ENCODE measurements around the gene GLS2.

GLS2 gene

DNA sequence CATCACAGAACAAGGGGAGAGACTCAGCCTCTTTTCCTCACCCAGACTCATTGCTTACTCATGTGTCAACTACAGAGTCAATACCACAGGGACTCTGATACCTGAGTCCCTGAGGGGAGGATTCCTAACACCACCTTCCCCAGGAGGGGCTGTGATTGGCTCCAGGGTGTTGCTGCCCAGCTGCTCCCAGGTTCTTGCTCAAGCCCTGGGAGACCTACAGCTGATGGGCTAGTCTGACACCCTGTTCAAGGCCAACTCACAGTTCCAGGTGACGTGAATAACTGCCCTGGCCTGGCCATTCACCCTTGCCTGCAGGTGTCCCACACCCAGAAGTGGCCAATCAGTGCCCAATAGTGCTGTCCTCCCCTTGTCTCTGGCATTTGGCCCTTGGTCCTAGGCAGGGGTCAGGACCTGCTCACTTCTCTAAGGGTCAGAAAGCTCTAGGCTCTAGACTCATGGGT, 11.0 kb downstream of the GLS2 start:
- H3K4me1 ChIP-seq (ENCODE audit: insufficient read depth, low read length) = no peaks in the 10 kb centered on the region
- no peak overlapping the region for H3K9ac ChIP-seq (ENCODE audit: low read depth, low read length)
- H3K9me3 ChIP-seq (ENCODE audit: control insufficient read depth, insufficient read depth, low read length) = no peaks in the 10 kb centered on the region

DNA sequence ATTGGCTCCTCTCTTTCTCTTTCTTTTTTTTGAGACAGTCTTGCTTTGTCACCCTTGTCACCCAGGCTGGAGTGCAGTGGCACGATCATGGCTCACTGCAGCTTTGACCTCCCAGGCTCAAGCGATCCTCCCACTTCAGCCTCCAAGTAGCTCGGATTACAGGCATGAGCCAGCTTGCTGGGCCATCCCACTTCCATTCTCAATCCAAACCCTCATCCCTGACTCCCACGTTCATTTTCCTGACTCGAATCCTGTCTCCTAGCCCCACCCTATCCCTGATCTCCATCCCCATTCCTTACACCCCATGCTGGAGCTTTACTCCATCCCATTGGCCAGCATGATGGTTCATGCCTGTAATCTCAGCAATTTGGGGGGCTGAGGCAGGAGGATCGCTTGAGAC, 11.8 kb downstream of the GLS2 start:
- no peak overlapping the region for H3K9ac ChIP-seq (ENCODE audit: low read depth, low read length)

More for the DNA sequence above, 11.0 kb downstream of the GLS2 start:
- peaks cover 4% of the 10 kb centered on the region; the same call in 1 of the 2 replicates for H3K36me3 ChIP-seq (ENCODE audit: insufficient read depth, low read length)

DNA sequence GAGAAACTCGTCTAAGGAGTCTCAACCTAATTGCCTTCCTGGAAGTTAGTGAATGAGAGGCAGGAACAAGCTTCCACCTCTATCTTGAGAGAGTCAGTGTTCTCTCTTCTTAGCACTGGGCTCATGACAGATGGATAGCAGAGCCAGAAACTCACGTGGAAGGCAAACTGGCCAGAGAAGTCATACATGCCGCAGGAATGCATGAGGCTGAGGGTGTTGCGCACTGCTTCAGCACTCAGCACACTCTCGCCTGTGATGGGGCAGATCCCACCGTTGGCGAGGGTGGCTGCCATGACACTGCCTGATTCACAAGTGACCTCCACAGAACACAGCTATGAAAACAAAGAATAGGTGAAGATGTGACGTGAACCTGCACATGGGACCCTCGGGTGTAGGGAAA, 13.6 kb downstream of the GLS2 start:
- no peaks in the 10 kb centered on the region for H3K4me1 ChIP-seq (ENCODE audit: insufficient read depth, low read length)
- H3K9ac ChIP-seq (ENCODE audit: low read depth, low read length) = no peak overlapping the region
- H3K9me3 ChIP-seq (ENCODE audit: control insufficient read depth, insufficient read depth, low read length) = no peaks in the 10 kb centered on the region
- peaks cover 5% of the 10 kb centered on the region; the same call in 1 of the 2 replicates for H3K36me3 ChIP-seq (ENCODE audit: insufficient read depth, low read length)

More for the DNA sequence above, 11.8 kb downstream of the GLS2 start:
- no peaks in the 10 kb centered on the region for H3K4me1 ChIP-seq (ENCODE audit: insufficient read depth, low read length)
- peaks cover 5% of the 10 kb centered on the region; the same call in 1 of the 2 replicates for H3K36me3 ChIP-seq (ENCODE audit: insufficient read depth, low read length)
- no peaks in the 10 kb centered on the region for H3K9me3 ChIP-seq (ENCODE audit: control insufficient read depth, insufficient read depth, low read length)

DNA sequence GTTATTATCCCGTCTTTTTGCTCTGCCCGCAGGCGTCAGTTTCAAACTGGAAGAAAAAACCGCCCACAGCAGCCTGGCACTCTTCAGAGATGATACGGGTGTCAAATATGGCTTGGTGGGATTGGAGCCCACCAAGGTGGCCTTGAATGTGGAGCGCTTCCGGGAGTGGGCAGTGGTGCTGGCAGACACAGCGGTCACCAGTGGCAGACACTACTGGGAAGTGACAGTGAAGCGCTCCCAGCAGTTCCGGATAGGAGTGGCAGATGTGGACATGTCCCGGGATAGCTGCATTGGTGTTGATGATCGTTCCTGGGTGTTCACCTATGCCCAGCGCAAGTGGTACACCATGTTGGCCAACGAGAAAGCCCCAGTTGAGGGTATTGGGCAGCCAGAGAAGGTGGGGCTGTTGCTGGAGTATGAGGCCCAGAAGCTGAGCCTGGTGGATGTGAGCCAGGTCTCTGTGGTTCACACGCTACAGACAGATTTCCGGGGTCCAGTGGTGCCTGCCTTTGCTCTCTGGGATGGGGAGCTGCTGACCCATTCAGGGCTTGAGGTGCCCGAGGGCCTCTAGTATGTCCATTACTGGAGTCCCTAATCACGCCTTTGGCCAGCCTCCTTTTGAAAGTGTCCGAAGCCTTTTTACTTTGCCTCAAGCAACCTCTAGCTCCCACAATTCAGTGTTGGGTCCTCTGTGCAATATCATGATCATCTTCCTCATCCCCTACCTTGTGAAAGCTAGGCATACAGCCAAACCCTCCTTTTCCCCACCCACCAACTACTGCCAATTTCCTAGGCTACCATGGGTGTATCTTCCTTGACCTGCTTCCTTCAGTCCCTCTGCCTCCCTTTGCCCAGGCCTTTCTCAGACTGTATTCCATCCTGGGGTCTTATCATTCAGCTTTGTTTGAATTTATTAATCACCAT, 18.7 kb downstream of the GLS2 start:
- peaks cover 5% of the 10 kb centered on the region; the same call in 1 of the 2 replicates for H3K36me3 ChIP-seq (ENCODE audit: insufficient read depth, low read length)
- peak overlapping the region; percentile 98 for H3K9ac ChIP-seq (ENCODE audit: low read depth, low read length)
- no peaks in the 10 kb centered on the region for H3K9me3 ChIP-seq (ENCODE audit: control insufficient read depth, insufficient read depth, low read length)
- no peaks in the 10 kb centered on the region; the same call in 1 of the 2 replicates for H3K4me1 ChIP-seq (ENCODE audit: insufficient read depth, low read length)

DNA sequence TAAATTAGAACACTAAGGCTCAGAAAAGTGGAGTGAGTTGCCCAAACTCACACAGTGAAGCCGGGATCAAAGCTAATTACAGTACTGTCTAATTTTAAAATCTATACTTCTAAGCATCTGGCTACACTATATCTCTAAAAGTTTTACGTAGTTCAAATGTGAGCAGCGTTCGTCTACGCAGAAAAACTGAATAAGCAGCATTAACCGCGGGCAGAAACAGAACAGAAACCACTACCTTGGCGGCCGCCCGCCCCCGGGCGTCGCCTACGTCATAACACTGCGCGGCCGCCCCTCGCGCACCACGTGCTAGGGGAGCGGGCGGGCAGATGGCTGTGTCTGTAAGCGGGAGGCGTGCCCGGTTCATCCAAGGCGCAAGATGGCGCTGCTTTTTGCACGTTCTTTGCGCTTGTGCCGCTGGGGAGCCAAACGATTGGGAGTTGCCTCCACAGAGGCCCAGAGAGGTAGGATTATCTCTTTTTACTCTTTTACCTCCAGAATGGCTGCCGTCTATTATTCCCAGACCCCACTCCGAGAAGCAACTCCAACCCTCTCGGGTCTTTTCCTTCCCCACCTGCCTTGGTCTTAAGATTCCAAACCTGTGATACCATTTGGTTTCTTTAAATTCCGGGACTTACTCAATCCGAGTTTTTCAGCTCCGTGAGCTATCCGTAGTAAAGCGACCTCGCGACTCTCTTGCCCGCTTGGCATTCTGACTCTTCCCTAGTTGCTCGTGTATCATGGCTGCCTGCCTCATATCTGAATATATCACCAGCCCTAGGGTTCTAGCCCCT, 19.6 kb downstream of the GLS2 start, which contains the start of gene SPRYD4:
Gene SPRYD4, plus strand, starts transcription at position 363 of the 791 bp plus-strand sequence. Its CDS starts 14 bp downstream, at position 377.
- H3K36me3 ChIP-seq (ENCODE audit: insufficient read depth, low read length) = peaks cover 4% of the 10 kb centered on the region; the same call in 1 of the 2 replicates
- H3K9ac ChIP-seq (ENCODE audit: low read depth, low read length) = peak within 1 kb of the TSS; percentile 98
- H3K9me3 ChIP-seq (ENCODE audit: control insufficient read depth, insufficient read depth, low read length) = no peaks in the 10 kb centered on the region
- peaks cover 4% of the 10 kb centered on the region; the same call in 1 of the 2 replicates for H3K4me1 ChIP-seq (ENCODE audit: insufficient read depth, low read length)

DNA sequence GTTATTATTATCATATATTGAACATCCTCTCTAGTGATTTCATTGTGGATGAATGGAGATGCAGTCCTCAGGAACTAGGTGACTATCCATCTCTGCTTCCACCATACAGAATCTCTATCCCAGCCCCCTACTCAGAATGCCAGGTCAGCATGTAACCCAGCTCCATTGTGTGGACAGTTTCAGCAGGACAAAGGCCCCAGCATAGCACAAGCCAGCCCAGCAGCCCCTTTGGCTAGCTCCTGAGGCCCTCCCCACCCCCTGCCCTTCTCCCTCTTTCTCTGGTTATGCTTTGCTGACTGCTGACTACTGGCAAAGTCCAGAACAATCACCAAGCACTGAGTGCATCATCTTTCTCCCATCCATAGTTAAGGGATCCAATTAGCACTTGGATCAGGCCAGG, 25.4 kb downstream of the GLS2 start:
- Histone ChIP-seq H3K4me1 (ENCODE audit: insufficient read depth, low read length) (peaks cover 4% of the 10 kb centered on the region; the same call in 1 of the 2 replicates), H3K36me3 (ENCODE audit: insufficient read depth, low read length) (no peaks in the 10 kb centered on the region), H3K9me3 (ENCODE audit: control insufficient read depth, insufficient read depth, low read length) (no peaks in the 10 kb centered on the region), H3K9ac (ENCODE audit: low read depth, low read length) (no peak overlapping the region)

DNA sequence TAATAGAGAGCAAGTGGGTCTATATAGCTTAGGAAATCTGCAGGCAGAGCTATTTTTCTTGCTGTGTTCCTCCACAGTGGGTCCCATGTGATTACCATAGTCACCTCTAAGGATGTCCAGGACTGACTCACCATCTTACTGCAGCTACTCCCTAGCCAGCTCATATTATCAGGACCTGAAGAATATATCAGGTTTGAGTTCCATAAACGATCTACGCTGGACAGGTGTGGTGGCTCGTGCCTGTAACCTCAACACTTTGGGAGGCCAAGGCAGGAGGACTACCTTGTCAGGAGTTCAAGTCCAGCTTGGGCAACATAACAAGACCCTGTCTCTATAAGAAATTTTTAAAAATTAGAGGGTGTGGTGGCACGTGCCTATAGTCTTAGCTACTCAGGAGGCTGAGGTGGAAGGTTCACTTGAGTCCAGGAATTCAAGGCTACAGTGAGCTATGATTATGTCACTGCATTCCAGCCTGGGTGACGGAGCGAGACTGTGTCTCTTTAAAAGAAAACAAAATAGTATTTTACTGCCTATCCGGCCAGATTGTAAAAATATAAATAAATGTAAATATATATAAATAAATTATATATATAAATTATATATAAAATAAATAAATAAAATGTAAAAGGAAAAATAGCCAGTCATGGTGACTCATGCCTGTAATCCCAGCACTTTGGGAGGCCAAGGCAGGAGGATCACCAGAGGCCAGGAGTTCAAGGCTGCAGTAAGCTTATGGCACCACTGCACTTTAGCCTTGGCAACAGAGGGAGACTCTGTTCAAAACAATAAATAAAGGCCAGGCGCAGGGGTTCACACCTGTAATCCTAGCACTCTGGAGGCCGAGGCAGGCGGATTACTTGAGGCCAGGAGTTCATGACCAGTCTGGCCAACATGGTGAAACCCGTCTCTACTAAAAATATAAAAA, 26.5 kb downstream of the GLS2 start:
- H3K4me1 ChIP-seq (ENCODE audit: insufficient read depth, low read length) = peaks cover 4% of the 10 kb centered on the region; the same call in 1 of the 2 replicates
- no peaks in the 10 kb centered on the region for H3K9me3 ChIP-seq (ENCODE audit: control insufficient read depth, insufficient read depth, low read length)
- no peaks in the 10 kb centered on the region for H3K36me3 ChIP-seq (ENCODE audit: insufficient read depth, low read length)
- H3K9ac ChIP-seq (ENCODE audit: low read depth, low read length) = no peak overlapping the region

DNA sequence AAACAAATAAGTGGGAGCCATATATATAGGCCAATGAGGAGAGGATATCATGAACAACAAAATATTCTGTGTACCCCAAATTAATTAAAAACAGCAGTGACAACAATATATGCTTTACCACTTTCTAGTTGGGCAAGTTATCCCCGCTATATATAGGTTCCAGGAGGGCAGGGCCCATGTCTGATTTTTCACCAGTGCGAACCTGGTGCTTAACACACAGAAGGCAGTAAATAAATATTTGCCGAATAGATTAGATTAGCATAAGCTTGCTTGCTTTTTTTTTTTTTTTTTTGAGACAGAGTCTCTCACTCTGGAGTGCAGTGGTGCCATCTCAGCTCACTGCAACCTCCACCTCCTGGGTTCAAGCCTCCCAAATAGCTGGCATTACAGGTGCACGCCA, 30.1 kb downstream of the GLS2 start:
- no peaks in the 10 kb centered on the region for H3K36me3 ChIP-seq (ENCODE audit: insufficient read depth, low read length)
- no peak overlapping the region for H3K9ac ChIP-seq (ENCODE audit: low read depth, low read length)
- no peaks in the 10 kb centered on the region for H3K4me1 ChIP-seq (ENCODE audit: insufficient read depth, low read length)
- H3K9me3 ChIP-seq (ENCODE audit: control insufficient read depth, insufficient read depth, low read length) = no peaks in the 10 kb centered on the region

DNA sequence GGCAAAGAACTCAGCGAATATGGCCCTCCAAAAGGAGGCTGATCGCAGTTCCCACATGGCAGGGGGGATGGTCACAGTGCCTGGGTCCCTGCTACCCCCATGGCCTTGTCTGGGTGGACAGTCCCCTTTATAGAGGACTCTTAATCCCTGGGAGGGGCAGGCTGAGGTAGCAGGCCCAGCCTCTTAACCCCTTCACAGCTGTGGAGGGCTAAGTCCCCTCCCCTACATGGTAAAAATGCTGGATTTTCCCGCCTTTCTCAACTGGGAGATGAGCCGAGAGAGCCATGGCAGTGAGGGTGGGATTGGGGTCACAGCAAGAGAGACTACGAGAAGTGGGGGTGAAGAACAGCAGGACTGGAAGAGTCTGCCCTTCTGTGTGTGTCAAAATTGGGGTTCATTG, 33.4 kb downstream of the GLS2 start, which contains the start of gene MIP:
Gene MIP, minus strand, starts transcription at position 101 of the 400 bp plus-strand sequence. Its CDS starts 44 bp downstream, at position 57.
- no peak within 1 kb of the TSS for H3K9ac ChIP-seq (ENCODE audit: low read depth, low read length)
- no peaks in the 10 kb centered on the region for H3K4me1 ChIP-seq (ENCODE audit: insufficient read depth, low read length)
- H3K9me3 ChIP-seq (ENCODE audit: control insufficient read depth, insufficient read depth, low read length) = no peaks in the 10 kb centered on the region
- no peaks in the 10 kb centered on the region for H3K36me3 ChIP-seq (ENCODE audit: insufficient read depth, low read length)

DNA sequence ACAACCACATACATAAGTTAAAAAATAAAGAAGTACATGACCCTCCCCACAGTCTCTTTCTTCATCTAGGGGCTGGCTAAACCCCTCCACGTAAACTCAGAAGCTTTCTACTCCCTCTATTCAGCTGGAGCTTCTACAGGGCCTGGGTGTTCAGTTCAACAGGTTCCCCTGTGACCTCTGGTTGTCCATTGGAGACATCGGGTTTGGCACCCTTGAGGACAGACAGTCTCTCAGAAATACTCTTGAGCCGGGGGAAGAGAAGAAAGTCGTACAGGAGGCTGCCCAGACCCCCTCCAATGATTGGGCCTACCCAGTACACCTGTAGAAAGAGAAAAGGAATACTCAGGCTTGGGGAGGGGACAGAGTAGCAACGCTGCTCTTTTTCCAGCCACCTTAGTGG, 36.8 kb downstream of the GLS2 start:
- Histone ChIP-seq H3K36me3 (ENCODE audit: insufficient read depth, low read length) (no peaks in the 10 kb centered on the region), H3K9ac (ENCODE audit: low read depth, low read length) (no peak overlapping the region), H3K9me3 (ENCODE audit: control insufficient read depth, insufficient read depth, low read length) (no peaks in the 10 kb centered on the region), H3K4me1 (ENCODE audit: insufficient read depth, low read length) (no peaks in the 10 kb centered on the region)

DNA sequence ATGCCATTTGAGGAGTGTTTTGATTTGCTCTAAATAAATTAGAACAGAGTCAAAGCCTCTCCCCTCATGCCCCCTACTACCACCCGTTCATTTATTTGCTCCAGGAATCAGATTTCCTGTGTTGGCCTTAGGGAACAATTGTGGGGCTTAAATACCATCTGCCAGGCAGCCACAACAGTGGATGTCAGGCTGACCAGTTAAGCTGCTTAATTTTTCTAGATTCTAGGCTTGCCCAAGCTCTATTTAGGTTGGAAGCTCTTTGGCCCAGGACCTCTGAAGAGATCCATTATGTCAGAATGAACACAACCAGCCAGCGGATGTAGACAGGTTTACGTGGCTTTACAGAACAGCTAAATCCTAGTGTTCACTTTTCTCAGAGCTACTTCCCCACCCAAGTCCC, 37.7 kb downstream of the GLS2 start:
- no peaks in the 10 kb centered on the region for H3K4me1 ChIP-seq (ENCODE audit: insufficient read depth, low read length)
- H3K9ac ChIP-seq (ENCODE audit: low read depth, low read length) = no peak overlapping the region
- no peaks in the 10 kb centered on the region for H3K9me3 ChIP-seq (ENCODE audit: control insufficient read depth, insufficient read depth, low read length)
- H3K36me3 ChIP-seq (ENCODE audit: insufficient read depth, low read length) = no peaks in the 10 kb centered on the region

DNA sequence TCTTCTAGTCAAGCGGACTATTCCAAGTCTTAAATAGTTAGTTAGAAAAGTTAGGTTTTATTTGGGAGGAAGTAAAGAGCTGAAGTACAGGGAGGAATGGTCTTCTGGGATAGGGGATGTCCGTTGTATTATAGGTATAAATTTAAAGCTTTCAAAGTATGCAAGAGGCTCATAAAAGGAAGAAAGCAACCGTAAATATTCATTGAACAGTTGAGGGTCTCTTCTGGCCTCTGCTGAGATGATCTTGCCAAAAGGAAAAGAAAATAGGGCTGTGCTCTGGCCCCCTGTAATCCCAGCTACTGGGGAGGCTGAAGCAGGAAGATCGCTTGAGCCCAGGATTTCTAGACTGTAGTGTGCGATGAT, 38.4 kb downstream of the GLS2 start:
- Histone ChIP-seq H3K36me3 (ENCODE audit: insufficient read depth, low read length) (no peaks in the 10 kb centered on the region), H3K9ac (ENCODE audit: low read depth, low read length) (peak overlapping the region; percentile 76), H3K9me3 (ENCODE audit: control insufficient read depth, insufficient read depth, low read length) (0 out of 2 replicates have a peak, but pooled peaks cover 4% of the 10 kb centered on the region), H3K4me1 (ENCODE audit: insufficient read depth, low read length) (no peaks in the 10 kb centered on the region)

DNA sequence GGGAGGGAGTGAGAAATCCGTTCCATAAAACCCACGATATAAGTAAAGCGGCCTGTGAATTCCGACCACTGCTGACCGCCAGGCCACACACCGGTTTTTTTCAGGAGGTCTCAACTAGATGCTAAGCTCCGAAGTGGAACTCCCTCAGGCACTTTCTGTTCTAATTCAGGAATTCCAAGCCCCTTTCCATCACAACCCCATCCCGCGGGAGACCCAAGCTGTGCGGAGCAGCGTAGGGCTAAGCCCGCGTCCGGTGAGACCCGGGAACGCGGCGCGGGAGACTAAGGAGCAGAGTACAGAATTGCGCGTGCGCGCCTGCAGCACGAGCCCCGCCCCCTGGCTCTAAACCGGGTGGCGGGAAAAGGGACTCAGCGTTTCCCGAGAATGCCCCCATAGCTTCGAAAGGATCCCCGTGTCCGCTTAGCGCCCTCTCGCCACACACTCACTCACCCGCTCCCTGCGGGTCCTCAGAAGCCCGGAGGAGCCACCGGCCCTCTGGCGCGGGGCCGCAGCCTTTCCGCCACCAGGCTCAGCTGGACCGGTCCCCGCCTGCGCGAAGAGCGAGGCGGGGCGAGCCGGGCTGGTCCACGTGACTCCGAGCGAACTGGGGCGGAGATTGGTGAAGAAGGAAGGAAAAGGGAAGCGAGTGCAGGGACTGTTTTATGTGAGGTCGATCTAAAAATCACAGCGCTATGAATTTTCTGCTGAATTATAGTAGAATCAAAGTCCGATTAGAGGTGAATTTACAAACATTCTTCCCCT, 38.9 kb downstream of the GLS2 start, which contains the start of gene TIMELESS:
Gene TIMELESS, minus strand, starts transcription at position 567 of the 762 bp plus-strand sequence. CDS start 15,256 bp downstream, outside the sequence.
- Histone ChIP-seq H3K9me3 (ENCODE audit: control insufficient read depth, insufficient read depth, low read length) (0 out of 2 replicates have a peak, but pooled peaks cover 9% of the 10 kb centered on the region), H3K9ac (ENCODE audit: low read depth, low read length) (peak within 1 kb of the TSS; percentile 76), H3K4me1 (ENCODE audit: insufficient read depth, low read length) (no peaks in the 10 kb centered on the region), H3K36me3 (ENCODE audit: insufficient read depth, low read length) (peaks cover 5% of the 10 kb centered on the region; the same call in 1 of the 2 replicates)

All from ES-I3 (cell line).